Measurements from ENCODE around the gene AMN.
"Not testable (repeated sequence)": the region's sequence is repeated elsewhere in the genome, so short reads cannot be mapped to it uniquely, and the experiment has no call there.

Gene AMN

DNA sequence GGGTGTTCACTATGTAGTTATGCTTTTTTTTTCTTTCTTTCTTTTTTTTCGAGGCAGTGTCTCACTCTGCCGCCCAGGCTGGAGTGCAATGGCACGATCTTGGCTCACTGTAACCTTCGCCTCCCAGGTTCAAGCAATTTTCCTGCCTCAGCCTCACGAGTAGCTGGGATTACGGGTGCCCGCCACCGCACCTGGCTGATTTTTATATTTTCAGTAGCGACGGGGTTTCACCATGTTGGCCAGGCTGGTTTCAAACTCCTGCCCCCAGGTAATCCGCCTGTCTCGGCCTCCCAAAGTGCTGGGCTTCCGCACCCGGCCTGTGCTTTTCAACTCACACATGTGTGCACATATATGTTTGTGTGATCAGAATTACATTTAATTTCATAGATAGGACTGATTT, 38.9 kb upstream of the AMN start:
- Histone ChIP-seq H3K36me3 (peaks cover 81% of the 10 kb centered on the region), H3K4me1 (peaks cover 8% of the 10 kb centered on the region), H4K20me1 (no peaks in the 10 kb centered on the region), H3K4me2 (no peak overlapping the region), H3K27ac (no peak overlapping the region), H3K27me3 (no peaks in the 10 kb centered on the region), H3K9me3 (no peaks in the 10 kb centered on the region), H3K9ac (no peak overlapping the region), H3K4me3 (no peak overlapping the region)
- no peak for TF ChIP-seq Cebpa-rat (IDR thresholded peaks at IDR 0.05)

DNA sequence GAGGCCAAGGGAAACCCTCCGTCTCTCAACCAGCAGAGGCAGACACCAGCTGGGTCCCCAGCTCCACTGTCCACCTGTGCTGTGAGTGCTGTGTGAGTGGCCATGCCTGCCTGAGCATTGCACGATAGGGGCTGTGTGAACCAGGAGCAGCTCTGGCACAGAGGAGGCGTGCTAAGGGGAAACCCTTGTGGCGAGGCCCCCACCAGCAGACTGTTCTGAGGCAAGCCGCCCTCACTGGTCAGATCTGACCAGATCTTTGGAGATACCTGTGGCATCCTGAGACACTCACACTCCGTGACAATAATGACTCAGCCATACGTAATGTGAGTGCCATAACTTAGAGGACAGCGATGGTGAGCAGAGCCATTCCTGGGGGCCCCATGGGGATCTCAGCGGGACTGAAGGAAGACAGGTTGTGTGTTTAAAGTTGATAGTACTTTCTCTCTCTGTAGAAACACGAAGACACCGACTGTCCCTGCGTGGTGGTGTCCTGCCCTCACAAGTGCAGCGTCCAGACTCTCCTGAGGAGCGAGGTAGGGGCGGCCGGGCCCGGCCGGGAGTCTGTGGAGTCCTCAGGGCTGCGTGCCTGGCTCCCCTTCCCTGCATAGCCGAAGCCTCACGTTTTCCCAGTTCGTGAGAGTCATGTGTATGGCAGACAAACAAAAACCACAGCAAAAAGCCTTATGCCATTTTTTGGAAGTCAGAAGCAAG, 36.6 kb upstream of the AMN start:
- Histone ChIP-seq H3K4me2 (no peak overlapping the region), H3K4me3 (no peak overlapping the region), H4K20me1 (no peaks in the 10 kb centered on the region), H3K27me3 (no peaks in the 10 kb centered on the region), H3K9ac (no peak overlapping the region), H3K27ac (no peak overlapping the region), H3K36me3 (peaks cover 72% of the 10 kb centered on the region), H3K9me3 (no peaks in the 10 kb centered on the region), H3K4me1 (peaks cover 8% of the 10 kb centered on the region)
- no peak for TF ChIP-seq Cebpa-rat (IDR thresholded peaks at IDR 0.05)

DNA sequence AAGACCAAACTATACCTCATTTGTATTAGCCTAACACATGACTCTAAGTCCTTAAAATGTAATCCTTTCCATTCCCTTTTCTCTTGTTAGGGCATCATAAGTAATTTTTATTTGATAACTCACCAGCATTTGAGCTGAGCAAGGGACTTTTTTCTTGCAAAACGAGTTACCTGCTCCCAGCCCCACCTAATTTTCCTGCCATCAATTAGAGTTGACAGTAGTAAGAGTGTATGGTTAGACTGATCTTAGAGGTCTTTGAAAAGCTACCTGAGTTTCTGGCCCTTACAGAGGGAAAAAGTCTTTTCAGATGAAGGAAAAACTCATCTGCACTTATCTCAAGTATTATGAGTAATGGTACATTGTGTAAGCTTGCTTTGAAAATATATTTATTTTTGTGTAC, 33.7 kb upstream of the AMN start:
- Histone ChIP-seq H3K9me3 (no peaks in the 10 kb centered on the region), H3K36me3 (peaks cover 75% of the 10 kb centered on the region), H3K4me1 (peaks cover 18% of the 10 kb centered on the region), H3K4me3 (no peak overlapping the region), H3K9ac (no peak overlapping the region), H3K27ac (no peak overlapping the region), H3K27me3 (no peaks in the 10 kb centered on the region), H4K20me1 (no peaks in the 10 kb centered on the region), H3K4me2 (no peak overlapping the region)
- TF ChIP-seq Cebpa-rat (IDR thresholded peaks at IDR 0.05) = no peak

GRCh38 chr14:102889615-102890014, 32.8 kb upstream of the AMN start:
- H3K36me3 ChIP-seq = peaks cover 76% of the 10 kb centered on the region
- no peak overlapping the region for H3K9ac ChIP-seq
- no peaks in the 10 kb centered on the region for H4K20me1 ChIP-seq
- no peak overlapping the region for H3K27ac ChIP-seq
- H3K4me1 ChIP-seq = peaks cover 20% of the 10 kb centered on the region
- no peaks in the 10 kb centered on the region for H3K27me3 ChIP-seq
- H3K4me3 ChIP-seq = no peak overlapping the region
- H3K9me3 ChIP-seq = no peaks in the 10 kb centered on the region
- TF ChIP-seq Cebpa-rat (IDR thresholded peaks at IDR 0.05) = no peak
- H3K4me2 ChIP-seq = no peak overlapping the region

GRCh38 chr14:102891111-102891510, 31.4 kb upstream of the AMN start:
- peaks cover 13% of the 10 kb centered on the region for H3K4me1 ChIP-seq
- H3K27me3 ChIP-seq = no peaks in the 10 kb centered on the region
- peaks cover 76% of the 10 kb centered on the region for H3K36me3 ChIP-seq
- no peak for TF ChIP-seq Cebpa-rat (IDR thresholded peaks at IDR 0.05)
- no peaks in the 10 kb centered on the region for H4K20me1 ChIP-seq
- no peak overlapping the region for H3K9ac ChIP-seq
- no peaks in the 10 kb centered on the region for H3K9me3 ChIP-seq
- no peak overlapping the region for H3K4me2 ChIP-seq
- no peak overlapping the region for H3K4me3 ChIP-seq
- H3K27ac ChIP-seq = no peak overlapping the region

DNA sequence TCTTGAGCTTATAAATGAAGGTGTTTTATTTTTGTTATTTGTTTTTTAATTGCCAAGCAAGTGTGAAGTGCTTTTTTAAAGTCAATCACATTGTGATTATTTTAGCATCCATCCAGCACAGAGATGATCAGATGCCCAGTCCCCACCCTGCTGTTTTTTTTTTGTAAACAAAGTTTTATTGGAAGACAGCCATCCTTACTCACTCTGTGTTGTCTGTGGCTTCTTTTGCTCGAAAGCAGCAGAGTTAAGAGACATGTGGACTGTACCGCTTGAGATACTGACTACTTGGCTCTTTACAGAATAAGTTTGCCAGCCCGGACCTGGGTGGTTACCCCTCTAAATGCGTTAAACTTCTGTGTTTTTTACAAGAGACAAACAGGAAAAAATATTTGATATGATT, 30.9 kb upstream of the AMN start:
- Histone ChIP-seq H3K4me2 (no peak overlapping the region), H3K4me1 (peaks cover 13% of the 10 kb centered on the region), H3K27ac (no peak overlapping the region), H3K36me3 (peaks cover 73% of the 10 kb centered on the region), H3K27me3 (no peaks in the 10 kb centered on the region), H3K9me3 (no peaks in the 10 kb centered on the region), H4K20me1 (no peaks in the 10 kb centered on the region), H3K4me3 (no peak overlapping the region), H3K9ac (no peak overlapping the region)
- no peak for TF ChIP-seq Cebpa-rat (IDR thresholded peaks at IDR 0.05)

- H3K4me2 ChIP-seq = no peak overlapping the region
- no peak overlapping the region for H3K4me3 ChIP-seq
- H3K27ac ChIP-seq = no peak overlapping the region
- H3K9me3 ChIP-seq = no peaks in the 10 kb centered on the region
- no peaks in the 10 kb centered on the region for H3K27me3 ChIP-seq
- no peak for TF ChIP-seq Cebpa-rat (IDR thresholded peaks at IDR 0.05)
- no peaks in the 10 kb centered on the region for H4K20me1 ChIP-seq
- no peak overlapping the region for H3K9ac ChIP-seq
- peaks cover 13% of the 10 kb centered on the region for H3K4me1 ChIP-seq
- peaks cover 67% of the 10 kb centered on the region for H3K36me3 ChIP-seq
These were observed 29.8 kb upstream of the AMN start for GRCh38 chr14:102892651-102893050.

DNA sequence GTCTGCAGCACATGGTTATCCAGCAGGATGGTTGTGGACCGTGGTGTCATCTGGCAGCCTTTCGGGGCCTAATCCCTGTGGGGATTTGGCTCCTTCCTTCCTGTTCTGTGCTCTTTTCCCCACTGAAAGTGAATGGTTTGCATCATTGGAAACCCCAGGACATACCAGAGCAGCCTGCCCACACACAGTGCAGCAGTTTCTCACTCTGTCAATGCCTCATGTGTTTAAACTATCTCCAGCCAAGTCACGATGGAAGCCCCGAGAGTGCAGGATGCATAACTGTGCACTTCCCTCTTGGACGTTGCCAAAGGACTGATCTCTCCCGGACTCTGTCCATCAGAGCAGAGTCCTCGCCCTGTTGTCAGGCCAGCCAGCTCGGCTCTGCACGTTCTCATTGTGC, 29.0 kb upstream of the AMN start:
- H3K9me3 ChIP-seq = no peaks in the 10 kb centered on the region
- no peak overlapping the region for H3K9ac ChIP-seq
- H3K27me3 ChIP-seq = no peaks in the 10 kb centered on the region
- peaks cover 16% of the 10 kb centered on the region for H3K4me1 ChIP-seq
- H3K27ac ChIP-seq = no peak overlapping the region; the same call in 1 of the 2 replicates
- no peak for TF ChIP-seq Cebpa-rat (IDR thresholded peaks at IDR 0.05)
- no peaks in the 10 kb centered on the region for H4K20me1 ChIP-seq
- H3K36me3 ChIP-seq = peaks cover 67% of the 10 kb centered on the region
- no peak overlapping the region for H3K4me3 ChIP-seq
- H3K4me2 ChIP-seq = peak overlapping the region; percentile 61

- H3K4me3 ChIP-seq, H3K27me3 ChIP-seq, H4K20me1 ChIP-seq, H3K4me2 ChIP-seq, H3K27ac ChIP-seq, H3K9ac ChIP-seq, H3K9me3 ChIP-seq: not testable (repeated sequence)
- H3K36me3 ChIP-seq = peaks cover 74% of the 10 kb centered on the region
- peaks cover 38% of the 10 kb centered on the region for H3K4me1 ChIP-seq
These were observed 25.7 kb upstream of the AMN start for GRCh38 chr14:102896735-102897134.

GRCh38 chr14:102897299-102898027, 25.0 kb upstream of the AMN start:
- TF ChIP-seq Cebpa-rat (IDR thresholded peaks at IDR 0.05) = no peak
- Histone ChIP-seq H3K4me1 (peaks cover 45% of the 10 kb centered on the region), H3K9me3 (no peaks in the 10 kb centered on the region), H3K4me2 (no peak overlapping the region), H3K27me3 (no peaks in the 10 kb centered on the region), H3K4me3 (no peak overlapping the region), H3K27ac (no peak overlapping the region), H3K9ac (no peak overlapping the region), H4K20me1 (peaks cover 16% of the 10 kb centered on the region; the same call in 1 of the 2 replicates), H3K36me3 (peaks cover 71% of the 10 kb centered on the region)
